ENCODE measurements around the gene LRPAP1. TPM values are rescaled to one million over a fixed set of nuclear protein-coding genes. Genes with fewer than 3 reads are reported as not detected.
"Not testable (repeated sequence)": the region's sequence is repeated elsewhere in the genome, so short reads cannot be mapped to it uniquely, and the experiment has no call there.

LRPAP1 gene
- total and polyA plus RNA-seq, 2 donors (not counting 1 experiment from before 2014, with no cell fraction given), result 64.6 to 86.8 TPM

DNA sequence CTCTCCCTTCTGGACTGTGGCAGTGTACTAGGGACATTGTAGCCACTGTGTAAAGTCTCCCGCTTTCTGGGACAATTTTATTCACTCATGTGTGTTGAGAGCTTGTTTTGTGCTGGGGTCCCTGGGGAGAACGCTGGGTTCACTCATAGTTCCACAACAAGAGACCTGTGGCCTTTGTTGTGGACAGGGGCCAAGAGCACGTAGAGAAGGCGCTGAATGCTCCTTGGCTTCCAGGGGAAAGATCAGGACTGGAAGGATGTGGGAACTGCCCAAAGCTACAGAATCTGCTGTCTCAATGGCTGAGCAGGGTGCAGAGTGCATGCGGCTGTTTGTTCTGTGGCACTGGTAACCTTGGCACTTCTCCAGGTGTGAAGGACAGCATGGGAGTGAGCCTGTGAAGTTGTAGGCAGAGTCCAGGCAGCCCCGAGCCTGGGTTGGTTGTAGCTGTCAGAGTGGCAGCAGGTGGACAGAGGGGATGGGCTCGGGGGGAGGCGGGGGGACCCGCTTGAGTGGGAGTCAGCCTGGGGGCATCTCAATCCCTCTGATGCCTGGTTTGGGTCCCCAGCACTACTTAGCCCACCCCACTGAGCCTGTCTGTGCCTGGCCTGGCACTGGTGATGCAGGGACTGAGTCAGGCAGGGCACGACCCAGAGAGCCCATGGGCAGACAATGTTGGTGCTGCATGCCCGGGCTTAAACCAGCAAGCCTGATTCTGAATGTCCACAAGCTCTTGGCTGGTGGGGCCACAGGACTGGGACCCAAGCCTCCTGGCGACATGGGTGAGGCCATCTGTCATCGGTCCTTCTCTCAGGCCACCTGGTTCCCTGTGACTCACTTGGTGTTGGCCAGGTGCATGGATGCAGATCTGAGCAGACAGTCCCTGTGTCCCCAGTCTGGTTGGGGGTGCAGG is 27.4 kb upstream of the LRPAP1 start:
- H3K36me3 ChIP-seq (replicated peaks in 1 of 2; ENCODE audit: control extremely low read depth in 1 of 2, control insufficient read depth in 1 of 2, extremely low read depth in 1 of 2, insufficient read depth in 2 of 2, low read length in 1 of 2); intact Hi-C loops (cut with micrococcal nuclease); H2AFZ ChIP-seq (ENCODE audit: insufficient read depth, low read depth, low read length, poor library complexity, severe bottlenecking); H4K20me1 ChIP-seq (ENCODE audit: control insufficient read depth, insufficient read depth, low read length, poor library complexity, severe bottlenecking); POLR2A ChIA-PET; H3K4me1 Mint-ChIP-seq; ATAC-seq (ENCODE audit: low read depth); H3K4me1 ChIP-seq (ENCODE audit: control insufficient read depth in 2 of 2, insufficient read depth in 2 of 2, low read length in 2 of 2); H3K9me3 Mint-ChIP-seq (ENCODE audit: insufficient read depth); H3K4me3 Mint-ChIP-seq; H3K4me2 ChIP-seq (replicated peaks; ENCODE audit: low read depth, low read length, poor library complexity, severe bottlenecking); DNase-seq; H3K4me3 ChIP-seq (ENCODE audit: control extremely low read depth in 1 of 5, extremely low read depth in 1 of 5, insufficient read depth in 1 of 5, low read depth in 2 of 5, low read length in 4 of 5); H3K9ac ChIP-seq (ENCODE audit: low read length); H3K79me2 ChIP-seq (ENCODE audit: control insufficient read depth, insufficient read depth, low read length); CTCF ChIA-PET; H3K27me3 Mint-ChIP-seq; H3K9me3 ChIP-seq (ENCODE audit: control extremely low read depth in 1 of 3, control insufficient read depth in 2 of 3, insufficient read depth in 1 of 3, low read length in 2 of 3); H3K27ac Mint-ChIP-seq; H3K27ac ChIP-seq (ENCODE audit: low read length in 2 of 2); H3K27me3 ChIP-seq (replicated peaks in 1 of 4; ENCODE audit: control extremely low read depth in 1 of 4, control insufficient read depth in 3 of 4, insufficient read depth in 4 of 4, low read length in 3 of 4): not testable (repeated sequence)
- WGBS (ENCODE audit: insufficient coverage), result 86% methylated on average over 6 of the region's 13 CpGs

DNA sequence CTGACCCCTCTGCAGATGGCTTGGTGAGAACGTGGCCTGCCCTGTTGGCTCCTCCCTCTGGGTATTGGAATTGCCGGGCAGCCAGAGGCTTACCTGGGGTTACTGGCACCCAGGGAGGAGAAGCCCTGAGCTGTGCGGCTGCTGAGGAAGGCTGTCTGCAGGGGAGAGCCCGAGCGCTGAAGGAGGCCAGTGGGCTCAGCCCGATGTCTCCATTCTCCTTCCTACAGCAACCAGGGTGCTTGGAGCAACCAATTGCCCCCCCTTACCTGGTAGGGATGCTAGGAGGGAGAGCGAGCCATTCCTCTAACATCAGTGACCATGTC is 26.3 kb upstream of the LRPAP1 start:
- H3K4me3 ChIP-seq (ENCODE audit: control extremely low read depth in 1 of 5, extremely low read depth in 1 of 5, insufficient read depth in 1 of 5, low read depth in 2 of 5, low read length in 4 of 5); DNase-seq; H3K9me3 Mint-ChIP-seq (ENCODE audit: insufficient read depth); H3K27ac ChIP-seq (ENCODE audit: low read length in 2 of 2); H3K4me2 ChIP-seq (replicated peaks; ENCODE audit: low read depth, low read length, poor library complexity, severe bottlenecking); ATAC-seq (ENCODE audit: low read depth); CTCF ChIA-PET; H3K27me3 Mint-ChIP-seq; POLR2A ChIA-PET; intact Hi-C loops (cut with micrococcal nuclease); H2AFZ ChIP-seq (ENCODE audit: insufficient read depth, low read depth, low read length, poor library complexity, severe bottlenecking); H3K9ac ChIP-seq (ENCODE audit: low read length); H3K4me1 ChIP-seq (ENCODE audit: control insufficient read depth in 2 of 2, insufficient read depth in 2 of 2, low read length in 2 of 2); H3K9me3 ChIP-seq (ENCODE audit: control extremely low read depth in 1 of 3, control insufficient read depth in 2 of 3, insufficient read depth in 1 of 3, low read length in 2 of 3); H3K27me3 ChIP-seq (replicated peaks in 1 of 4; ENCODE audit: control extremely low read depth in 1 of 4, control insufficient read depth in 3 of 4, insufficient read depth in 4 of 4, low read length in 3 of 4); H4K20me1 ChIP-seq (ENCODE audit: control insufficient read depth, insufficient read depth, low read length, poor library complexity, severe bottlenecking); H3K79me2 ChIP-seq (ENCODE audit: control insufficient read depth, insufficient read depth, low read length); H3K4me1 Mint-ChIP-seq; H3K4me3 Mint-ChIP-seq; H3K27ac Mint-ChIP-seq; H3K36me3 ChIP-seq (replicated peaks in 1 of 2; ENCODE audit: control extremely low read depth in 1 of 2, control insufficient read depth in 1 of 2, extremely low read depth in 1 of 2, insufficient read depth in 2 of 2, low read length in 1 of 2): not testable (repeated sequence)
- WGBS (ENCODE audit: insufficient coverage), result 60% methylated on average over 1 of the region's 7 CpGs

DNA sequence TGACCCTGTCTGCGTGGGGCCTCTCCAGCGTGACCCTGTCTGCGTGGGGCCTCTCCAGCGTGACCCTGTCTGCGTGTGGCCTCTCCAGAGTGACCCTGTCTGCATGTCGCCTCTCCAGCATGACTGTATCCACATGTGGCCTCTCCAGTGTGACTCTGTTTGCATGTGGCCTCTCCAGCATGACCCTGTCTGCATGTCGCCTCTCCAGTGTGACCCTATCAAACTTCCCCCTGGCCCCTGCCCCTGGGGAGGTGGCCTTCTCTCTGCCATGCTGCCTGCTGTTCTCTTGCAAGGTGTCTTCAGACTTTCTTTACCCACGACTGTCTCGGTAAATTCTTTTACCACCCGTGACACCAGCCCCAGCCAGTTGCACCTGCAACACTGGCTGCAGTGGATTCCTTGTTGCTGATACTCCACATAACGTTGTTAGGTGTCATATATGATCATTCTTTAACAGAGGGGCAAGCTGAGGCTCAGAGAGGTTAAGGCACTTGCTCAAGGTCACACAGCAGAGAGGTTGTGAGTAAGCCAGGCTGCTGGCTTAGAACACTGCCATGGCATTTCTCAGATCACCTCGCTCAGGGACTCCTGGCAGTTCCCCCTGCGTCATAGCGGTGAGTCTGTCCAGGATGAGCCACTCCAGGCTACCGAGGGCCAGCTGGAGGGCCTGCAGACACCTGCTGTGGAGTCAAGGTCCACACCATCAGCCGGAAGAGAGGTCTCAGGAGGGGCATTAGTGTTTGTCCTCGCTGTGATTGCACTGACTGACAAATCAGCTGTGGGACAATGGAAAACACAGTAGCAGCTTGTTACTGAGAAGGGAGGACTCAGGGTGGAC is 25.7 kb upstream of the LRPAP1 start:
- H2AFZ ChIP-seq (ENCODE audit: insufficient read depth, low read depth, low read length, poor library complexity, severe bottlenecking); H3K27me3 Mint-ChIP-seq; H4K20me1 ChIP-seq (ENCODE audit: control insufficient read depth, insufficient read depth, low read length, poor library complexity, severe bottlenecking); H3K4me3 Mint-ChIP-seq; H3K9me3 Mint-ChIP-seq (ENCODE audit: insufficient read depth); H3K4me2 ChIP-seq (replicated peaks; ENCODE audit: low read depth, low read length, poor library complexity, severe bottlenecking); intact Hi-C loops (cut with micrococcal nuclease); H3K4me3 ChIP-seq (ENCODE audit: control extremely low read depth in 1 of 5, extremely low read depth in 1 of 5, insufficient read depth in 1 of 5, low read depth in 2 of 5, low read length in 4 of 5); POLR2A ChIA-PET; H3K4me1 ChIP-seq (ENCODE audit: control insufficient read depth in 2 of 2, insufficient read depth in 2 of 2, low read length in 2 of 2); H3K4me1 Mint-ChIP-seq; H3K9me3 ChIP-seq (ENCODE audit: control extremely low read depth in 1 of 3, control insufficient read depth in 2 of 3, insufficient read depth in 1 of 3, low read length in 2 of 3); H3K27me3 ChIP-seq (replicated peaks in 1 of 4; ENCODE audit: control extremely low read depth in 1 of 4, control insufficient read depth in 3 of 4, insufficient read depth in 4 of 4, low read length in 3 of 4); H3K27ac Mint-ChIP-seq; CTCF ChIA-PET; H3K36me3 ChIP-seq (replicated peaks in 1 of 2; ENCODE audit: control extremely low read depth in 1 of 2, control insufficient read depth in 1 of 2, extremely low read depth in 1 of 2, insufficient read depth in 2 of 2, low read length in 1 of 2); H3K79me2 ChIP-seq (ENCODE audit: control insufficient read depth, insufficient read depth, low read length); H3K27ac ChIP-seq (ENCODE audit: low read length in 2 of 2); H3K9ac ChIP-seq (ENCODE audit: low read length); DNase-seq; ATAC-seq (ENCODE audit: low read depth): not testable (repeated sequence)
- 86% methylated on average over 8 of the region's 17 CpGs for WGBS (ENCODE audit: insufficient coverage)

DNA sequence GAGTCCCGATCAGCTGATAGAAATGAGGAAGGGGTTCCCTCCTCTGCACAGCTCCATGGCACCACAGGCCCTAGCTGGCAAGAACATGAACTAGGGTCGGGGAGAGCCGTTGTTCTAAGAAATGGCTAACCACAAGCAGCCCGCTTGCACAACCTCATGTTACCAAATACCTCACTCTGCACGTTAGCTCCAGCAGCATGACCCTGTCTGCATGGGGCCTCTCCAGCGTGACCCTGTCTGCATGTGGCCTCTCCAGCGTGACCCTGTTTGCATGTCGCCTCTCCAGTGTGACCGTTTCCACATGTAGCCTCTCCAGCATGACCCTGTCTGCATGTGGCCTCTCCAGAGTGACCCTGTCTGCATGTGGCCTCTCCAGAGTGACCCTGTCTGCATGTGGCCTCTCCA is 24.9 kb upstream of the LRPAP1 start:
- H3K36me3 ChIP-seq (replicated peaks in 1 of 2; ENCODE audit: control extremely low read depth in 1 of 2, control insufficient read depth in 1 of 2, extremely low read depth in 1 of 2, insufficient read depth in 2 of 2, low read length in 1 of 2); H3K27ac ChIP-seq (ENCODE audit: low read length in 2 of 2); H3K27me3 ChIP-seq (replicated peaks in 1 of 4; ENCODE audit: control extremely low read depth in 1 of 4, control insufficient read depth in 3 of 4, insufficient read depth in 4 of 4, low read length in 3 of 4); DNase-seq; CTCF ChIA-PET; H3K9ac ChIP-seq (ENCODE audit: low read length); H3K4me2 ChIP-seq (replicated peaks; ENCODE audit: low read depth, low read length, poor library complexity, severe bottlenecking); H3K9me3 Mint-ChIP-seq (ENCODE audit: insufficient read depth); H3K27ac Mint-ChIP-seq; H3K4me3 ChIP-seq (ENCODE audit: control extremely low read depth in 1 of 5, extremely low read depth in 1 of 5, insufficient read depth in 1 of 5, low read depth in 2 of 5, low read length in 4 of 5); H3K9me3 ChIP-seq (ENCODE audit: control extremely low read depth in 1 of 3, control insufficient read depth in 2 of 3, insufficient read depth in 1 of 3, low read length in 2 of 3); H3K4me1 Mint-ChIP-seq; H3K4me3 Mint-ChIP-seq; H2AFZ ChIP-seq (ENCODE audit: insufficient read depth, low read depth, low read length, poor library complexity, severe bottlenecking); H3K4me1 ChIP-seq (ENCODE audit: control insufficient read depth in 2 of 2, insufficient read depth in 2 of 2, low read length in 2 of 2); H3K79me2 ChIP-seq (ENCODE audit: control insufficient read depth, insufficient read depth, low read length); ATAC-seq (ENCODE audit: low read depth); intact Hi-C loops (cut with micrococcal nuclease); H3K27me3 Mint-ChIP-seq; POLR2A ChIA-PET; H4K20me1 ChIP-seq (ENCODE audit: control insufficient read depth, insufficient read depth, low read length, poor library complexity, severe bottlenecking): not testable (repeated sequence)
- WGBS (ENCODE audit: insufficient coverage), result 63% methylated on average over 8 of the region's 9 CpGs
